CD4-positive, alpha-beta T cell (primary cell): ENCODE results near the gene ALAS1. TPM values are rescaled to one million over a fixed set of nuclear protein-coding genes. Genes with fewer than 3 reads are reported as not detected.

Experiments used
- ATAC-seq: fragments of 200-7000 bp; cut with Tn5 transposase; one replicate; pipeline ENCODE4 v1.10.0; 2022; ENCODE audit warnings: mild to moderate bottlenecking; ENCODE audit not compliant: poor library complexity
- CTCF ChIA-PET: fragments of 350-600 bp; sonication (Branson Sonifier 250); formaldehyde crosslinking; loops from one replicate; lab custom pipeline; 2021; ENCODE audit warnings: antibody characterized with exemption, inconsistent platforms; lab: Charles Lee
- POLR2A ChIA-PET: fragments of 350-600 bp; sonication (Branson Sonifier 250); formaldehyde crosslinking; loops from one replicate; lab custom pipeline; 2021; ENCODE audit warnings: antibody characterized with exemption, inconsistent platforms; lab: Charles Lee
- DNase-seq, 14 experiments: peaks; one replicate each; pipeline ENCODE4 v3.0.0-alpha.2; 2013 to 2020; ENCODE audit warnings: mixed read lengths in 2 of 14
- H3K27ac ChIP-seq, 2 donors: one replicate each; pipeline versions ENCODE4 v1.5.1 to v1.7.0; 2013; ENCODE audit warnings: low read length in 2 of 2, low read depth in 1 of 2, mild to moderate bottlenecking in 1 of 2
- H3K27me3 ChIP-seq, 2 experiments: 1 replicate in 1 of 2; 2 replicates in 1 of 2; pipeline versions ENCODE4 v1.6.1 to v1.7.0; 2013; ENCODE audit warnings: low read length in 2 of 2, control low read depth in 1 of 2, mild to moderate bottlenecking in 1 of 2, moderate library complexity in 1 of 2; ENCODE audit not compliant: insufficient read depth in 2 of 2, control insufficient read depth in 1 of 2
- H3K36me3 ChIP-seq: one replicate; pipeline ENCODE4 v1.6.1; 2013; ENCODE audit warnings: low read length, control low read depth; ENCODE audit not compliant: insufficient read depth
- H3K4me1 ChIP-seq: one replicate; pipeline ENCODE4 v1.6.1; 2013; ENCODE audit warnings: low read length, control low read depth; ENCODE audit not compliant: insufficient read depth
- H3K4me3 ChIP-seq: one replicate; pipeline ENCODE4 v1.5.1; 2013; ENCODE audit warnings: mild to moderate bottlenecking, low read length, moderate library complexity
- H3K9me3 ChIP-seq, 2 experiments: 1 replicate in 1 of 2; 2 replicates in 1 of 2; pipeline versions ENCODE4 v1.6.1 to v1.7.0; 2013; ENCODE audit warnings: low read length in 2 of 2, mild to moderate bottlenecking in 2 of 2, control low read depth in 1 of 2, moderate library complexity in 1 of 2; ENCODE audit not compliant: control insufficient read depth in 1 of 2, insufficient read depth in 1 of 2
- H3K27ac Mint-ChIP-seq: one replicate; pipeline ENCODE4 v1.8.0; 2020; ENCODE audit warnings: mixed read lengths
- H3K27me3 Mint-ChIP-seq: one replicate; pipeline ENCODE4 v1.8.0; 2021; ENCODE audit warnings: mixed read lengths
- H3K36me3 Mint-ChIP-seq: one replicate; pipeline ENCODE4 v1.8.0; 2021; ENCODE audit warnings: low read depth, mixed read lengths
- H3K4me1 Mint-ChIP-seq: one replicate; pipeline ENCODE4 v1.8.0; 2021; ENCODE audit warnings: low read depth, mixed read lengths
- H3K4me3 Mint-ChIP-seq: one replicate; pipeline ENCODE4 v1.8.0; 2020; ENCODE audit warnings: mild to moderate bottlenecking, mixed read lengths
- H3K9me3 Mint-ChIP-seq: one replicate; pipeline ENCODE4 v1.8.0; 2020; ENCODE audit warnings: mixed read lengths
- intact Hi-C, 2 experiments: fragments of 100-400 bp; cut with DNase I in 1 of 2; cut with micrococcal nuclease in 1 of 2; formaldehyde crosslinking; loops; one replicate each; pipeline versions ENCODE4 v1.15.1 to v1.9.0; 2023 to 2025; cut with DNase I, micrococcal nuclease
- total RNA-seq, 174 experiments: library from RNA in 2 of 174; stranded (reverse) in 2 of 174; gene quantifications; one replicate each; pipeline ENCODE4 v1.2.3 and lab custom pipeline; 2021 to 2026
- TF ChIP-seq, protein P1 (sequence below): fragments of 200-600 bp; IDR thresholded peaks from one replicate; pipeline ENCODE4 v1.8.0; 2022; ENCODE audit warnings: antibody characterized with exemption, mild to moderate bottlenecking

The ALAS1 gene
- total RNA-seq, 2 experiments from 2014 or later: 6.0 to 7.0 TPM

DNA sequence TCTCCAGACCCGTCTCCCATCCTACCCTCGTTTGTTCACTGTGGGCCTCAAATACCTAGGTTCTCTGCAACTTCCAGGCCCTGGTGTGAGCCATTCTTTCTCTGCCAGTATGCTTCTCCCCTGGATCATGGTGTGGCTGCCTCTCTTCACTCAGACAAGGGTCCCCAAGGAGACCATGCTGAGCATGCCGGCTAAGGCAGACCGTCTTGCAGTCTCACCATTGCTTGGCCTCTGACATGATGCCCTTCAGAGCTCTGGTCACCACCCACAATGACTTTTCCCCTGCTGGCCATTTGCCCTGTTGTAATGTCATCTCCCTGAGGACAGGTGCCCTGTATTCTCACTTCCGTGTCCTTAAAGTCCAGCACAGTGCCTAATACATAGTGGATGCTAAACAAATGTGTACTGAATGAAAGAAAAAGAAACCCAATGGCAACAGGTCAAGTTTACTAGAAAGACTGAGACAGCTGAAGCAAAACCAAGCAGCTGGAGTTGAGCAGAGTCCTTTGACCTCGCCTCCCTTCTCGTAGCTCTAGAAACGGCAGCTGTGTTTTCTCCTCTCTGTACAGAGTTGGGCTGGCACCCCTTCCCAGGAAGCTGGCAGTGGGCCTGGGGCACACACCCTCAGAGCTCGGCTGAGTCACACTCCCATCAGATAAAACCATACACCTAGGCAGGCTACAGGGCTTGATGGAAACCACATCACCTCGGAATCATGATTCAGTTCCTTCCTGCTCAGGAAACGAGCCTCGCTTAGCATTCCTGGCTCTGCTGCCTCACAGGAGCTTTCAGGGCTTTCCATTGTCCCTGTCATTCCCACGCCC lies 18.8 kb downstream of the ALAS1 start:
- Mint-ChIP-seq H3K4me3 (peak overlapping the region; percentile 40), H3K36me3 (peaks cover 49% of the 10 kb centered on the region), H3K9me3 (no peaks in the 10 kb centered on the region), H3K4me1 (peaks cover 58% of the 10 kb centered on the region), H3K27ac (peak overlapping the region; percentile 76), H3K27me3 (no peaks in the 10 kb centered on the region)
- DNase-seq (peak in 13 of 14 experiments; percentile 49 to 87 (median 71)), ATAC-seq (peak; percentile 85)
- ChIA-PET POLR2A (interaction anchor here (0.5 to 7.5 kb wide), 18 partner anchors 9 to 881 kb away, joined by 3 to 64 read pairs (median 4); partner anchors contain the start of genes DUSP7, POC1A, TLR9 and TWF2), CTCF (interaction anchor here (0.6 to 4.0 kb wide), 6 partner anchors 15 to 1916 kb away, joined by 3 to 19 read pairs (median 6); partner anchors contain the start of genes TWF2 and WDR82)
- Histone ChIP-seq H3K4me3 (no peak overlapping the region), H3K27ac (peak overlapping the region; percentile 18 to 57), H3K4me1 (peaks cover 74% of the 10 kb centered on the region), H3K27me3 (no peaks in the 10 kb centered on the region), H3K9me3 (no peaks in the 10 kb centered on the region), H3K36me3 (peaks cover 39% of the 10 kb centered on the region)
- TF ChIP-seq, protein P1, sequence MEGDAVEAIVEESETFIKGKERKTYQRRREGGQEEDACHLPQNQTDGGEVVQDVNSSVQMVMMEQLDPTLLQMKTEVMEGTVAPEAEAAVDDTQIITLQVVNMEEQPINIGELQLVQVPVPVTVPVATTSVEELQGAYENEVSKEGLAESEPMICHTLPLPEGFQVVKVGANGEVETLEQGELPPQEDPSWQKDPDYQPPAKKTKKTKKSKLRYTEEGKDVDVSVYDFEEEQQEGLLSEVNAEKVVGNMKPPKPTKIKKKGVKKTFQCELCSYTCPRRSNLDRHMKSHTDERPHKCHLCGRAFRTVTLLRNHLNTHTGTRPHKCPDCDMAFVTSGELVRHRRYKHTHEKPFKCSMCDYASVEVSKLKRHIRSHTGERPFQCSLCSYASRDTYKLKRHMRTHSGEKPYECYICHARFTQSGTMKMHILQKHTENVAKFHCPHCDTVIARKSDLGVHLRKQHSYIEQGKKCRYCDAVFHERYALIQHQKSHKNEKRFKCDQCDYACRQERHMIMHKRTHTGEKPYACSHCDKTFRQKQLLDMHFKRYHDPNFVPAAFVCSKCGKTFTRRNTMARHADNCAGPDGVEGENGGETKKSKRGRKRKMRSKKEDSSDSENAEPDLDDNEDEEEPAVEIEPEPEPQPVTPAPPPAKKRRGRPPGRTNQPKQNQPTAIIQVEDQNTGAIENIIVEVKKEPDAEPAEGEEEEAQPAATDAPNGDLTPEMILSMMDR: no peak
- intact Hi-C loops: loop anchor here in 1 of 2 experiments (5.0 kb wide), 1 partner anchor 191 kb away; no protein-coding TSS in a partner anchor

DNA sequence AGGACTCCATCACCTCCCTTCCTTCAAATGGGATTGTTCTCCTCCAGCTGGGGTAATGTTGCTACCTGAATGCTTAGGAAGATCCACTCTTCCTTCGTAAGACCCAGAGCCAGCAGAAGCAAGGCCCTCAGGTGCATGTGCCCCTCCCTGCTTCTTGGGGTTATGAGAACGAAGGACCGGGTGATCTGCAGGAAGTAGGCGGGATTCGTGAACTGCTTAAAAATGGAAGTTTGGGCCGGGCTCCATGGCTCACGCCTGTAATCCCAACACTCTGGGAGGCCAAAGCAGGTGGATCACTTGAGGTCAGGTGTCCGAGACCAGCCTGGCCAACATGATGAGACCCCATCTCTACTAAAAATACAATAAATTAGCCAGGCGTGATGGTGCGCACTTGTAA lies 19.4 kb downstream of the ALAS1 start:
- Histone ChIP-seq H3K27me3 (no peaks in the 10 kb centered on the region), H3K9me3 (no peaks in the 10 kb centered on the region), H3K4me3 (no peak overlapping the region), H3K4me1 (peaks cover 80% of the 10 kb centered on the region), H3K27ac (peak overlapping the region in 1 of 2 donors; percentile 57), H3K36me3 (peaks cover 33% of the 10 kb centered on the region)
- Mint-ChIP-seq H3K36me3 (peaks cover 43% of the 10 kb centered on the region), H3K4me1 (peaks cover 64% of the 10 kb centered on the region), H3K27ac (peak overlapping the region; percentile 76), H3K4me3 (peak overlapping the region; percentile 40), H3K27me3 (no peaks in the 10 kb centered on the region), H3K9me3 (no peaks in the 10 kb centered on the region)
- ChIA-PET CTCF (interaction anchor here (1.1 to 4.0 kb wide), 5 partner anchors 14 to 122 kb away, joined by 3 to 19 read pairs (median 7); partner anchors contain the start of genes TWF2 and WDR82), POLR2A (interaction anchor here (0.5 to 7.5 kb wide), 16 partner anchors 9 to 881 kb away, joined by 3 to 64 read pairs (median 4); partner anchors contain the start of genes DUSP7, POC1A, TWF2 and WDR82)
- DNase-seq (peak in 2 of 14 experiments; percentile 51 to 59), ATAC-seq (peak; percentile 14)
- TF ChIP-seq, protein P1: no peak
- intact Hi-C loops: loop anchor here in 1 of 2 experiments (5.0 kb wide), 1 partner anchor 190 kb away; no protein-coding TSS in a partner anchor

DNA sequence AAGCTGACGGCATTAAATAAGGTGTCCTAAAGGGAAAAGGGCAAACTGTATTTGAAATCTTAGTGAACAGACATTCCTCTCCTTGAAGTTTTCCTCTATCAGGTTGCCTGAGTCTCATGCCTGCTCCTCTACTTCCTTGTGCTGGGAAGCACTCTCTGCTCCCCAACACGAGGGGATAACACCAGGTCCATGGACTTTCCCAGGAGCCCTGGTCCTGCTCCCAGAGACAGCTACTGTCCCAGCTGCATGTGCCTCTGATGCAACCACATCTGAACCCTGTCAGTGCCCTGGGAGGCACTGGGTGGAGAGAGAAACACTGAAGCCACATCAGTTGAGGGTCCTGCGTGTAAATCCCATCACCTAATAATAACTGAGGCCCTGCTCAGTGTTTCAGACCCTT lies 20.1 kb downstream of the ALAS1 start:
- peaks cover 28% of the 10 kb centered on the region for H3K36me3 ChIP-seq
- H3K27ac Mint-ChIP-seq: peak overlapping the region; percentile 76
- H3K9me3 ChIP-seq: no peaks in the 10 kb centered on the region
- H3K9me3 Mint-ChIP-seq: no peaks in the 10 kb centered on the region
- CTCF ChIA-PET: interaction anchor here (1.9 to 4.3 kb wide), 4 partner anchors 14 to 121 kb away, joined by 7 to 27 read pairs (median 13); partner anchors contain the start of genes TWF2 and WDR82
- DNase-seq (peak in 1 of 14 experiments; percentile 5), ATAC-seq (no peak)
- peak overlapping the region; percentile 36 to 40 for H3K27ac ChIP-seq
- H3K27me3 Mint-ChIP-seq: no peaks in the 10 kb centered on the region
- TF ChIP-seq, protein P1: no peak
- H3K27me3 ChIP-seq: no peaks in the 10 kb centered on the region
- peak overlapping the region; percentile 31 for H3K4me3 ChIP-seq
- peaks cover 36% of the 10 kb centered on the region for H3K36me3 Mint-ChIP-seq
- intact Hi-C loops: loop anchor here in 1 of 2 experiments (2.0 to 5.0 kb wide), 2 partner anchors 189 to 229 kb away; no protein-coding TSS in a partner anchor
- peak overlapping the region; percentile 40 for H3K4me3 Mint-ChIP-seq
- H3K4me1 ChIP-seq: peaks cover 86% of the 10 kb centered on the region
- H3K4me1 Mint-ChIP-seq: peaks cover 71% of the 10 kb centered on the region
- POLR2A ChIA-PET: interaction anchor here (0.8 to 7.5 kb wide), 8 partner anchors 15 to 121 kb away, joined by 3 to 64 read pairs (median 6); partner anchors contain the start of genes GLYCTK and WDR82
